Neuronal stem cell (in vitro differentiated cells): ENCODE results near the gene TNIK.

ENCODE experiments used
- DNase-seq: peaks from one replicate; pipeline ENCODE4 v3.0.0-alpha.2; 2013; ENCODE audit warnings: low spot score
- H2AFZ ChIP-seq: one replicate; pipeline ENCODE4 v1.6.1; 2013; ENCODE audit warnings: mild to moderate bottlenecking, low read length, inconsistent platforms
- H2AK5ac ChIP-seq: 2 replicates; pipeline ENCODE4 v1.6.1; 2013; ENCODE audit warnings: low read depth, mild to moderate bottlenecking, inconsistent platforms, low read length, moderate library complexity, mixed read lengths
- H2BK120ac ChIP-seq: 2 replicates; pipeline ENCODE4 v1.6.1; 2013; ENCODE audit warnings: low read depth, mild to moderate bottlenecking, inconsistent platforms, low read length, moderate library complexity, mixed read lengths
- H2BK12ac ChIP-seq: one replicate; pipeline ENCODE4 v1.6.1; 2013; ENCODE audit warnings: low read length, inconsistent platforms
- H2BK15ac ChIP-seq: 2 replicates; pipeline ENCODE4 v1.6.1; 2013; ENCODE audit warnings: mild to moderate bottlenecking, low read length, inconsistent platforms, mixed read lengths
- H2BK5ac ChIP-seq: one replicate; pipeline ENCODE4 v1.6.1; 2013; ENCODE audit warnings: inconsistent platforms, mild to moderate bottlenecking, low read length, moderate library complexity
- H3K14ac ChIP-seq: one replicate; pipeline ENCODE4 v1.6.1; 2013; ENCODE audit warnings: low read length, inconsistent platforms
- H3K18ac ChIP-seq: 2 replicates; pipeline ENCODE4 v1.6.1; 2013; ENCODE audit warnings: low read length, inconsistent platforms
- H3K23ac ChIP-seq: 2 replicates; pipeline ENCODE4 v1.6.1; 2013; ENCODE audit warnings: low read depth, mild to moderate bottlenecking, mixed read lengths, low read length, inconsistent platforms; ENCODE audit not compliant: poor library complexity
- H3K27ac ChIP-seq: replicated peaks from 3 replicates; pipeline ENCODE4 v1.5.1; 2013; ENCODE audit warnings: low read length, inconsistent platforms
- H3K27me3 ChIP-seq, 3 experiments: 2 replicates each; pipeline ENCODE4 v1.6.1; 2013; ENCODE audit warnings: low read length in 3 of 3, mild to moderate bottlenecking in 2 of 3, inconsistent platforms in 1 of 3, low read depth in 1 of 3, mixed read lengths in 1 of 3, moderate library complexity in 1 of 3; ENCODE audit not compliant: control insufficient read depth in 3 of 3, insufficient read depth in 3 of 3
- H3K36me3 ChIP-seq, 2 donors: replicated peaks in 1 of 2; 2 replicates each; pipeline ENCODE4 v1.6.1; 2013; ENCODE audit warnings: low read length in 2 of 2; ENCODE audit not compliant: control insufficient read depth in 2 of 2, insufficient read depth in 2 of 2
- H3K4ac ChIP-seq: 2 replicates; pipeline ENCODE4 v1.6.1; 2013; ENCODE audit warnings: inconsistent platforms, mild to moderate bottlenecking, low read length, moderate library complexity
- H3K4me1 ChIP-seq, 2 donors: 1 replicate in 1 of 2; 2 replicates in 1 of 2; pipeline ENCODE4 v1.6.1; 2013; ENCODE audit warnings: low read length in 2 of 2, low read depth in 1 of 2; ENCODE audit not compliant: control insufficient read depth in 2 of 2, insufficient read depth in 1 of 2
- H3K4me2 ChIP-seq: one replicate; pipeline ENCODE4 v1.6.1; 2013; ENCODE audit warnings: mild to moderate bottlenecking, low read length, inconsistent platforms; ENCODE audit not compliant: insufficient read depth, poor library complexity, severe bottlenecking
- H3K4me3 ChIP-seq, 2 donors: 2 replicates each; pipeline ENCODE4 v1.5.1; 2013; ENCODE audit warnings: low read length in 2 of 2, mild to moderate bottlenecking in 2 of 2, inconsistent platforms in 1 of 2, moderate library complexity in 1 of 2
- H3K79me1 ChIP-seq: one replicate; pipeline ENCODE4 v1.6.1; 2013; ENCODE audit warnings: low read depth, mild to moderate bottlenecking, inconsistent platforms, low read length, moderate library complexity
- H3K9ac ChIP-seq: one replicate; pipeline ENCODE4 v1.6.1; 2013; ENCODE audit warnings: mild to moderate bottlenecking, low read depth, low read length, inconsistent platforms; ENCODE audit not compliant: poor library complexity
- H3K9me3 ChIP-seq, 2 donors: replicated peaks in 1 of 2; 2 replicates each; pipeline versions ENCODE3 to v1.6.1; 2013; ENCODE audit warnings: low read length in 2 of 2, mild to moderate bottlenecking in 2 of 2, inconsistent platforms in 1 of 2, low read depth in 1 of 2, mixed read lengths in 1 of 2, moderate library complexity in 1 of 2; ENCODE audit not compliant: control insufficient read depth in 2 of 2, insufficient read depth in 1 of 2
- H4K8ac ChIP-seq: one replicate; pipeline ENCODE4 v1.6.1; 2013; ENCODE audit warnings: low read depth, mild to moderate bottlenecking, inconsistent platforms, low read length, moderate library complexity
- H4K91ac ChIP-seq: one replicate; pipeline ENCODE4 v1.6.1; 2013; ENCODE audit warnings: low read length, low read depth, mild to moderate bottlenecking, inconsistent platforms; ENCODE audit not compliant: poor library complexity
- WGBS, 2 donors: extraction: QIAGEN DNeasy Blood & Tissue Kit; methylation state at CpG; one replicate each; pipeline ENCODE4 v1.1.7; 2013; ENCODE audit warnings: missing lambda C conversion rate in 2 of 2, mixed read lengths in 1 of 2; ENCODE audit not compliant: insufficient read length in 2 of 2, insufficient replicate concordance in 1 of 2; ENCODE audit errors: extremely low coverage in 2 of 2; 5-methylcytosine and 5-hydroxymethylcytosine counted together

Gene TNIK

DNA sequence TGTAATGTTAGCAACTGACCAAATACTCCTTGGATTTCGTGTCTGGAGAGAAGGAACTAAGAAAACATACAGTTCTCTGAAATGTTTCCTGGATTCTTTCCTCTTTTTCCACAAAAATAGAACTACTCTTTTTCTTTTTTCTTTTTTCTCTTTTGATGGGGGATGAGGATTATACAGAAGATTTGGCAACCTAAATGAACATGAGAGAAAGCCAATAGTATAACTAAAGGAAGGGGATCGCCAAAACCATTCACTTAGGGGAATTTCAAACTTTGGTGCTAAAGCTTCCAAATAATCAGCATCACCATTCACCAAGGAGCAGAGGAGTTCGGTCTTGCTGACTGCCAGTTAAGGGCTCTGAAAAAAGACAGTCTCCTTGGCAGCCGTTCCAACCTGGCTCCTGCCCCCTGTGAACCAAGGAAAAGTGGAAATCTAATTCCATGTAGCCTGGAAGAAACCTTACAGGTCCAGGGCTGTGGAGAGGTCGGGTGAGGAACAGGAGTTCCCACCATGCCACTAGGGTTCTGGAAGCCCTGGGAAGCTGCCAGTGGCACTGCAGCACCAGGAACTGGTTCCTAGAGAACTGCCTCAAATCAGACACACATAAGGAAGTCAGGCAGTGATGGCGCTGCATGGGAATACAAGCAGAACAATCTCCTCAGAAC is 176.9 kb downstream of the TNIK start:
- Histone ChIP-seq H3K4ac (no peak overlapping the region), H3K9ac (no peak overlapping the region), H4K8ac (no peak overlapping the region), H2BK12ac (no peak overlapping the region), H3K27me3 (no peaks in the 10 kb centered on the region), H3K27ac (no peak overlapping the region), H2BK15ac (no peak overlapping the region), H3K4me3 (no peak overlapping the region), H3K79me1 (no peaks in the 10 kb centered on the region), H3K4me1 (peaks cover 0 to 3% of the 10 kb centered on the region in 2 donors), H2AFZ (no peak overlapping the region), H2AK5ac (no peak overlapping the region), H3K14ac (no peak overlapping the region), H3K4me2 (no peak overlapping the region), H3K9me3 (no peaks in the 10 kb centered on the region), H3K23ac (no peak overlapping the region), H3K18ac (no peak overlapping the region), H2BK120ac (no peak overlapping the region), H4K91ac (no peak overlapping the region), H2BK5ac (no peak overlapping the region), H3K36me3 (no peaks in the 10 kb centered on the region)
- WGBS, 2 donors: no CpG with 5 or more reads among the region's 6 CpGs
- DNase-seq: no peak

DNA sequence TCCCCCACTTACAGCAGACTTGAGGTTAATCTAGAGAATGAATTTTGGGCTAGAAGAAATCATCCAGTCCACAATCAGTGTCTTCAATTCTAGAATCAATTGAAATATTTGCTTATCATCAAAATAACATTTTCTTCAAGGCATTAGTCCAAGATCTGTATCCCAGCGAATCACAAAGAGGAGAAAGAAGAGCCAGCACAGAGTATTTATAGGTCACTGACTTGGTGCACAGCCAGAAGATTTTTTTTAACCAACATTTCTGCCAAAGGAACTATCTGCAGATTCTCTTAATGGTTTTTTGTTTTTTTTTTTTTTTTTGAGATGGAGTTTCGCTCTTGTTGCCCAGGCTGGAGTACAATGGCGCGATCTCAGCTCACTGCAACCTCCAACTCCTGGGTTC is 178.2 kb downstream of the TNIK start:
- WGBS, 2 donors: no CpG with 5 or more reads among the region's 4 CpGs
- no peaks in the 10 kb centered on the region for H3K27me3 ChIP-seq
- H2BK5ac ChIP-seq: no peak overlapping the region
- H2AFZ ChIP-seq: no peak overlapping the region
- H3K9ac ChIP-seq: no peak overlapping the region
- no peak overlapping the region for H3K18ac ChIP-seq
- H3K27ac ChIP-seq: no peak overlapping the region
- no peaks in the 10 kb centered on the region for H3K36me3 ChIP-seq
- no peak overlapping the region for H2BK12ac ChIP-seq
- H3K9me3 ChIP-seq: no peaks in the 10 kb centered on the region
- DNase-seq: no peak
- H3K23ac ChIP-seq: no peak overlapping the region
- no peak overlapping the region for H2AK5ac ChIP-seq
- no peak overlapping the region for H4K8ac ChIP-seq
- no peak overlapping the region for H3K14ac ChIP-seq
- no peak overlapping the region for H3K4ac ChIP-seq
- H2BK120ac ChIP-seq: no peak overlapping the region
- H3K4me2 ChIP-seq: no peak overlapping the region
- H3K79me1 ChIP-seq: no peaks in the 10 kb centered on the region
- no peak overlapping the region for H4K91ac ChIP-seq
- H3K4me3 ChIP-seq: no peak overlapping the region
- peaks cover 0 to 3% of the 10 kb centered on the region in 2 donors for H3K4me1 ChIP-seq
- H2BK15ac ChIP-seq: no peak overlapping the region

DNA sequence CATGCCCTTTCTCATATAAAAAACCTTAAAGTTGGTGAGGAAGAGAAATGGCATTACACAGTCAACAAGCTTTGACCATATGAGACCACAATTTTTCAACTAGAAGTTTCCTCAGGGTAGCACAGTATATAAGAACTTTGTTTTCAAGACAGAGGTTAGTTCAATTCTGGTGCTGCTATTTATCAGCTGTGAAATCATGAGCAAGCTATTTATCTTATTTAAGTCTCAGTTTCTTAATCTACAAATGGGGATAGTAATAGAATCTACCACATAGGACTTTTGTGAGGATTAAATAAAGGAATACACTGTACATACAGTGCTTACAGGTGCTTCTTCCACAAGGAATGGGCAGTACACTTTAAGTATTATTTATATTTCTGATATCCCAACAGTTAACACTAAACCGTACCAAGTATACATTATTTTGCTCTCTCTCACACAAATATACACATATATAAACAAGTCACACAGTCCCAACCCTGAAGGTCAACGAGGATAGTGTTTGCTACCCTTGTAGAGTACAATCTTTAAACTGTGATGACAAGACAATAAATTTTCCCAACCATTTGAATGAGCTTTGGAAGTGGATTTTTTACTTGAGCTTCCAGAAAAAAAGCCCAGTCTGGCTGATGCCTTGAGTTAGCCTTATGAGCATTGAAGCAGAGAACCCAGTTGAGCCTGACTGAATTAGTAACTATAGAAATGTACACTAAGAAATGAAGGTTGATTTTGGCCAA is 178.8 kb downstream of the TNIK start:
- H2BK5ac ChIP-seq: no peak overlapping the region
- no peak overlapping the region for H3K27ac ChIP-seq
- no peak overlapping the region for H3K23ac ChIP-seq
- no peak overlapping the region for H3K4ac ChIP-seq
- H2BK12ac ChIP-seq: no peak overlapping the region
- H3K9me3 ChIP-seq: no peaks in the 10 kb centered on the region
- H3K79me1 ChIP-seq: no peaks in the 10 kb centered on the region
- no peak overlapping the region for H3K4me3 ChIP-seq
- H2BK15ac ChIP-seq: no peak overlapping the region
- H3K4me2 ChIP-seq: no peak overlapping the region
- H3K18ac ChIP-seq: no peak overlapping the region
- H3K9ac ChIP-seq: no peak overlapping the region
- no peak overlapping the region for H4K8ac ChIP-seq
- H2AFZ ChIP-seq: no peak overlapping the region
- no peak for DNase-seq
- H2BK120ac ChIP-seq: no peak overlapping the region
- no peak overlapping the region for H2AK5ac ChIP-seq
- H4K91ac ChIP-seq: no peak overlapping the region
- WGBS, 2 donors: no CpG with 5 or more reads among the region's 2 CpGs
- H3K14ac ChIP-seq: no peak overlapping the region
- no peaks in the 10 kb centered on the region for H3K27me3 ChIP-seq
- H3K4me1 ChIP-seq: peaks cover 0 to 3% of the 10 kb centered on the region in 2 donors
- H3K36me3 ChIP-seq: no peaks in the 10 kb centered on the region

DNA sequence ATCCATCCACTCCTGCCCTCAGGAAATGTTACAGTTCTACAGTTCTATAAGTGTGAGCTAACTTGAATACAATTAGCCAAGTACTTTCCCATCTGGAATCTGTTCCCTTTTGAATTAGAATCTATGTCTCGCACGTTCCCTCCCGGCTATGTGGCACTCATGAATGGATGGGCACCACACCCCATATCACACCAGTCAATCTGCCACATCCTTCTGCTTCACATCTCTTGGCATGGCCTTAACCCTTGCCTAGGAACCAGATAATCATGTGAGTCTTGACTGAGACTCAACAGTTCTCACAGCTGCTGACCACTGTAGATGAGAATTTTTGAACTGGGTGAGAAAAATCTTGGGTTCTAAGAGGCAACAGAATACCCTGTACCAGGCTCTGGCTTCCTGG is 180.2 kb downstream of the TNIK start:
- Histone ChIP-seq H3K4ac (no peak overlapping the region), H3K4me1 (peaks cover 0 to 3% of the 10 kb centered on the region in 2 donors), H3K14ac (no peak overlapping the region), H2BK15ac (no peak overlapping the region), H2AK5ac (no peak overlapping the region), H3K9ac (no peak overlapping the region), H3K9me3 (no peaks in the 10 kb centered on the region), H3K18ac (no peak overlapping the region), H3K79me1 (no peaks in the 10 kb centered on the region), H3K27me3 (no peaks in the 10 kb centered on the region), H4K91ac (no peak overlapping the region), H2BK5ac (no peak overlapping the region), H2BK120ac (no peak overlapping the region), H3K4me2 (no peak overlapping the region), H3K23ac (no peak overlapping the region), H3K36me3 (no peaks in the 10 kb centered on the region), H3K4me3 (no peak overlapping the region), H2BK12ac (no peak overlapping the region), H4K8ac (no peak overlapping the region), H3K27ac (no peak overlapping the region), H2AFZ (no peak overlapping the region)
- no peak for DNase-seq
- no CpG with 5 or more reads among the region's 3 CpGs for WGBS, 2 donors
